Measurements from ENCODE around the gene CAMP.

DNA sequence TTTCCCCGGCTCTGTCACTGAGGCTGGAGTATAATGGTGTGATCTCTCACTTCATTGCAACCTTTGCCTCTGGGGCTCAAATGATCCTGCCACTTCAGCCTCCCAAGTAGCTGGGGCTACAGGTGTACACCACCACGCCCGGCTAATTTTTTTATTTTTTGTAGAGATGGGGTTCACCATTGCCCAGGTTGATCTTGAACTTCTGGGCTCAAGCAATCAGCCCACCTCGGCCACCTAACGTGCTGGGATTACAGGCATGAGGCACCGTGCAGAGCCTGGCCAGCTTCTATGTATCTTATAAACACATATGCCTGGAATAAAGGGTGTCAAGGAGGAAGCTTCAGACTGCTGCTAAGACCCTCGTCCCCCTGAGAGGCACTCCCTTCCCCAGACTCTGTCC, 21.8 kb downstream of the CAMP start:
- TF ChIP-seq, protein P1, sequence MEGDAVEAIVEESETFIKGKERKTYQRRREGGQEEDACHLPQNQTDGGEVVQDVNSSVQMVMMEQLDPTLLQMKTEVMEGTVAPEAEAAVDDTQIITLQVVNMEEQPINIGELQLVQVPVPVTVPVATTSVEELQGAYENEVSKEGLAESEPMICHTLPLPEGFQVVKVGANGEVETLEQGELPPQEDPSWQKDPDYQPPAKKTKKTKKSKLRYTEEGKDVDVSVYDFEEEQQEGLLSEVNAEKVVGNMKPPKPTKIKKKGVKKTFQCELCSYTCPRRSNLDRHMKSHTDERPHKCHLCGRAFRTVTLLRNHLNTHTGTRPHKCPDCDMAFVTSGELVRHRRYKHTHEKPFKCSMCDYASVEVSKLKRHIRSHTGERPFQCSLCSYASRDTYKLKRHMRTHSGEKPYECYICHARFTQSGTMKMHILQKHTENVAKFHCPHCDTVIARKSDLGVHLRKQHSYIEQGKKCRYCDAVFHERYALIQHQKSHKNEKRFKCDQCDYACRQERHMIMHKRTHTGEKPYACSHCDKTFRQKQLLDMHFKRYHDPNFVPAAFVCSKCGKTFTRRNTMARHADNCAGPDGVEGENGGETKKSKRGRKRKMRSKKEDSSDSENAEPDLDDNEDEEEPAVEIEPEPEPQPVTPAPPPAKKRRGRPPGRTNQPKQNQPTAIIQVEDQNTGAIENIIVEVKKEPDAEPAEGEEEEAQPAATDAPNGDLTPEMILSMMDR (IDR thresholded peaks at IDR 0.05; ENCODE audit: low read depth, low read length) = no peak
- TF ChIP-seq EZH2phosphoT487 (IDR thresholded peaks at IDR 0.05; ENCODE audit: low read depth) = no peak
